GM23248 (cell line): ENCODE data around the gene C14orf119. TPM values are rescaled to one million over a fixed set of nuclear protein-coding genes. Genes with fewer than 3 reads are reported as not detected.

Experiments used
- DNase-seq: peaks from one replicate; pipeline ENCODE4 v3.0.0-alpha.2; 2015
- H2AFZ ChIP-seq: fragments of 200-600 bp; sonication (generic); 2 replicates; pipeline ENCODE4 v1.6.1; 2016; ENCODE audit warnings: antibody characterized with exemption
- H3F3A ChIP-seq: fragments of 200-600 bp; sonication (generic); 2 replicates; pipeline ENCODE4 v1.6.1; 2016; ENCODE audit warnings: mild to moderate bottlenecking, antibody characterized with exemption, mixed run types; ENCODE audit not compliant: insufficient read depth
- H3K27ac ChIP-seq: fragments of 200-600 bp; sonication (generic); 2 replicates; pipeline ENCODE4 v1.5.1; 2016; ENCODE audit warnings: mild to moderate bottlenecking
- H3K27me3 ChIP-seq: fragments of 200-600 bp; sonication (generic); replicated peaks from 2 replicates; pipeline ENCODE4 v1.6.1; 2016; ENCODE audit warnings: mild to moderate bottlenecking; ENCODE audit not compliant: insufficient read depth
- H3K36me3 ChIP-seq: fragments of 200-600 bp; sonication (generic); 2 replicates; pipeline ENCODE4 v1.6.1; 2016; ENCODE audit warnings: low read depth, mild to moderate bottlenecking
- H3K4me1 ChIP-seq: fragments of 200-600 bp; sonication (generic); 2 replicates; pipeline ENCODE4 v1.6.1; 2016; ENCODE audit warnings: mild to moderate bottlenecking; ENCODE audit not compliant: insufficient read depth
- H3K4me2 ChIP-seq: fragments of 200-600 bp; sonication (generic); one replicate; pipeline ENCODE4 v1.6.1; 2016; ENCODE audit warnings: mild to moderate bottlenecking; ENCODE audit not compliant: unreplicated experiment
- H3K4me3 ChIP-seq: fragments of 200-600 bp; sonication (generic); 2 replicates; pipeline ENCODE4 v1.5.1; 2016; ENCODE audit warnings: mild to moderate bottlenecking
- H3K79me2 ChIP-seq: fragments of 200-600 bp; sonication (generic); 2 replicates; pipeline ENCODE4 v1.6.1; 2016; ENCODE audit warnings: mild to moderate bottlenecking; ENCODE audit not compliant: insufficient read depth
- H3K9ac ChIP-seq: fragments of 200-600 bp; sonication (generic); 2 replicates; pipeline ENCODE4 v1.6.1; 2016; ENCODE audit warnings: mild to moderate bottlenecking
- H3K9me2 ChIP-seq: fragments of 200-600 bp; sonication (generic); 2 replicates; pipeline ENCODE4 v1.6.1; 2016; ENCODE audit warnings: mixed run types, mild to moderate bottlenecking, moderate library complexity; ENCODE audit not compliant: insufficient read depth
- H3K9me3 ChIP-seq: fragments of 200-600 bp; sonication (generic); one replicate; pipeline ENCODE4 v1.6.1; 2017; ENCODE audit warnings: low read depth
- H4K20me1 ChIP-seq: fragments of 200-600 bp; sonication (generic); 2 replicates; pipeline ENCODE4 v1.6.0; 2016; ENCODE audit not compliant: insufficient read depth
- EZH2 ChIP-seq: fragments of 200-600 bp; sonication (generic); IDR thresholded peaks from 2 replicates; pipeline ENCODE4 v1.6.1; 2018; ENCODE audit warnings: antibody characterized with exemption, mild to moderate bottlenecking; ENCODE audit not compliant: insufficient read depth, poor library complexity, severe bottlenecking
- EZH2phosphoT487 ChIP-seq: fragments of 200-600 bp; sonication (generic); IDR thresholded peaks from 2 replicates; pipeline ENCODE4 v1.6.1; 2018; ENCODE audit warnings: antibody characterized with exemption, moderate library complexity, mild to moderate bottlenecking, low read depth; ENCODE audit not compliant: insufficient read depth
- WGBS, 2 experiments: methylation state at CpG; one replicate each; pipeline ENCODE4 v1.1.6; 2015 to 2017; ENCODE audit warnings: low lambda C conversion rate in 2 of 2, low coverage in 1 of 2; ENCODE audit errors: missing lambda C conversion rate in 2 of 2; 5-methylcytosine and 5-hydroxymethylcytosine counted together
- in situ Hi-C: fragments of 300-500 bp; cut with MboI; formaldehyde crosslinking; loops from 2 replicates; pipeline ENCODE4 v1.15.0; 2020
- polyA plus RNA-seq: library from polyadenylated mRNA; unstranded; fragments of >200 nt; fragmentation: Nextera tagmentation; extraction: Ambion mirVana; gene quantifications from 2 replicates; pipeline ENCODE4 v1.2.1, GENCODE V29; 2016
- total RNA-seq: library from RNA; depleted of rRNA; stranded (reverse); fragments of >200 nt; shearing (Covaris generic); gene quantifications from 2 replicates; pipeline ENCODE4 v1.2.3, GENCODE V29; 2014

C14orf119 gene
- total and polyA plus RNA-seq, 2 experiments from 2014 or later: 48.7 to 166 TPM

- H2AFZ ChIP-seq: no peak overlapping the region
- no peaks in the 10 kb centered on the region for H3K9me3 ChIP-seq
- H3F3A ChIP-seq: peaks cover 23% of the 10 kb centered on the region
- no peak for TF ChIP-seq EZH2
- no peak for TF ChIP-seq EZH2phosphoT487
- 92 to 98% methylated on average over 10 of the region's 10 CpGs for WGBS, 2 experiments
- peaks cover 15% of the 10 kb centered on the region; the same call in 1 of the 2 replicates for H3K36me3 ChIP-seq
- no peak for DNase-seq
- H3K27me3 ChIP-seq: no peaks in the 10 kb centered on the region
- peaks cover 18% of the 10 kb centered on the region; the same call in 1 of the 2 replicates for H4K20me1 ChIP-seq
- H3K79me2 ChIP-seq: peaks cover 54% of the 10 kb centered on the region
- no peak overlapping the region for H3K4me2 ChIP-seq
- H3K9me2 ChIP-seq: no peaks in the 10 kb centered on the region
- no peak overlapping the region for H3K27ac ChIP-seq
- in situ Hi-C loops: no loop called here
- peaks cover 14% of the 10 kb centered on the region for H3K4me1 ChIP-seq
- H3K4me3 ChIP-seq: no peak overlapping the region
- no peak overlapping the region for H3K9ac ChIP-seq
Measured at GRCh38 chr14:23099212-23099861, 4.0 kb downstream of the C14orf119 start.

DNA sequence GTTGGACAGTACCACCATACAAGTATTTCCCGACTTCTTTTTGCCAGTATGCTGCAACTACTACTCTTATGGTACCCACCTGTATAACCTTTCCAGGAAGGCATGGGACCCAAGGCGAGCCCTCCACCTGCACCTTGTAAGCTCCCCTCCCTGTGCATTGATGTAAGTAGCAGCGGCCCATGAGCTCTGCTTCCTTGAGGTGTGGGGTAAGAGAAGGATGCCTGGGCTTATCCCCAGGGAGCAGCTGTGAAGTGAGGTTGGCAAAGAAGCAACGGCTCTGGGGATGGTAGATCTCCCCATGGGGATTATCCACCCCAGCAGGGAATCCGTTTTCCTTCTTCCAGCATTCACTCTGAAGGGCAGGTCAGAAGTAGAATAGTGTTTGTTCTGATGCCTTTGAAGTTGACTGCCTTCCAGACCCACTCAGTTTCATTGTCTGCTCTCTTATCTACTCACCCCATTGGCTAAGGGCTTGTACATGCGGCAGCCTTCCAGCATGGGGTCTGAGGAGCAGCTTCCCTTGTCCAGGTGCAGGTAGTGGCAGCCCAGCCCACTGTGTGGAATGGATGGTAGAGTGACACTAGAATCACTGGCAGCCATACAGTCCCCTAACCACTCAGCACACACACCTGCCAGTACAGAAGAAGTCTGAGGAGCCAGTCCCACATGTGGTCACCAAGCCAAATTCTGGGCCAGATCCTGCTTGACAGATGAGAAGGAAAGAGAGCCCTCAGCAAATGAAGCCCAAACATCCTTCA lies 6.1 kb downstream of the C14orf119 start:
- in situ Hi-C loops: no loop called here
- H3K9me2 ChIP-seq: no peaks in the 10 kb centered on the region

GRCh38 chr14:23101986-23102625 lies 6.8 kb downstream of the C14orf119 start:
- H3K27me3 ChIP-seq: no peaks in the 10 kb centered on the region
- WGBS, 2 experiments: 63 to 66% methylated on average over 10 of the region's 10 CpGs

More for the DNA sequence above, 6.1 kb downstream of the C14orf119 start:
- Histone ChIP-seq H2AFZ (no peak overlapping the region), H3K27me3 (no peaks in the 10 kb centered on the region), H3K27ac (no peak overlapping the region), H3K36me3 (peaks cover 15% of the 10 kb centered on the region; the same call in 1 of the 2 replicates), H3K4me3 (no peak overlapping the region), H3K9me3 (no peaks in the 10 kb centered on the region), H3K4me1 (peaks cover 18% of the 10 kb centered on the region), H3K9ac (no peak overlapping the region), H3K4me2 (no peak overlapping the region), H4K20me1 (peaks cover 18% of the 10 kb centered on the region; the same call in 1 of the 2 replicates), H3K79me2 (peaks cover 42% of the 10 kb centered on the region), H3F3A (peaks cover 14% of the 10 kb centered on the region)
- 65 to 67% methylated on average over 6 of the region's 6 CpGs for WGBS, 2 experiments
- TF ChIP-seq EZH2 (no peak), EZH2phosphoT487 (no peak)
- DNase-seq: no peak

DNA sequence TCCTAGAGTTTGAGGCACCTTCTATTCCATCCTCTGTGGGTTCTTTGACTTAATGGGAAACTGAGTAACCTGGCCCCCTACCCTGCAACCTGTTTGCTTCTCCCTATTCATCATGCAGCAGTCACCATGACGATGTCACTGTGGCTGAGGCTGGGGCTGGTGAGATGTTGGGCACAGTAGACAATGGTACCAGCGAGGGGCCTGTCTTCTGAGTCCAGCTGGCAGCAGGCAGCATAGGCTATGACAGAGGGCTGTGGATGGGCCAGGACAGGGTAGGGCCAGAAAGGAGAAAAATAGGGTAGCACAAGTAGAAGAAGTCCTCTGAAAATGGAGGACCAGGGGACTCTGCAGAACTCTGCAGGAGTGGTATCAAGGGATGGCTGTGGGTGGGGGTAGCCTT lies 7.5 kb downstream of the C14orf119 start:
- H3K4me3 ChIP-seq: no peak overlapping the region
- H2AFZ ChIP-seq: no peak overlapping the region
- H3K79me2 ChIP-seq: peaks cover 28% of the 10 kb centered on the region
- no peak for DNase-seq
- H3K36me3 ChIP-seq: peaks cover 12% of the 10 kb centered on the region; the same call in 1 of the 2 replicates
- H3K9me3 ChIP-seq: no peaks in the 10 kb centered on the region
- H3K9me2 ChIP-seq: no peaks in the 10 kb centered on the region
- in situ Hi-C loops: no loop called here
- 90 to 98% methylated on average over 2 of the region's 2 CpGs for WGBS, 2 experiments
- no peak overlapping the region for H3K4me2 ChIP-seq
- H3K4me1 ChIP-seq: peaks cover 5% of the 10 kb centered on the region; the same call in 1 of the 2 replicates
- H4K20me1 ChIP-seq: peaks cover 13% of the 10 kb centered on the region; the same call in 1 of the 2 replicates
- TF ChIP-seq EZH2 (no peak), EZH2phosphoT487 (no peak)
- H3K27ac ChIP-seq: no peak overlapping the region
- peaks cover 14% of the 10 kb centered on the region for H3F3A ChIP-seq
- H3K27me3 ChIP-seq: no peaks in the 10 kb centered on the region
- no peak overlapping the region for H3K9ac ChIP-seq

More at GRCh38 chr14:23101986-23102625, 6.8 kb downstream of the C14orf119 start:
- no peaks in the 10 kb centered on the region for H3K9me2 ChIP-seq
- H3K9ac ChIP-seq: no peak overlapping the region
- peaks cover 12% of the 10 kb centered on the region for H3K4me1 ChIP-seq
- no peak overlapping the region for H3K27ac ChIP-seq
- no peak overlapping the region for H3K4me2 ChIP-seq
- peaks cover 35% of the 10 kb centered on the region for H3K79me2 ChIP-seq
- TF ChIP-seq EZH2phosphoT487 (no peak), EZH2 (no peak)
- H3K9me3 ChIP-seq: no peaks in the 10 kb centered on the region
- peaks cover 14% of the 10 kb centered on the region for H3F3A ChIP-seq
- peaks cover 14% of the 10 kb centered on the region; the same call in 1 of the 2 replicates for H4K20me1 ChIP-seq
- H3K36me3 ChIP-seq: peaks cover 15% of the 10 kb centered on the region; the same call in 1 of the 2 replicates
- H2AFZ ChIP-seq: no peak overlapping the region
- in situ Hi-C loops: no loop called here
- DNase-seq: no peak
- no peak overlapping the region for H3K4me3 ChIP-seq
